Measurements from ENCODE around the gene KCNMA1.

DNA sequence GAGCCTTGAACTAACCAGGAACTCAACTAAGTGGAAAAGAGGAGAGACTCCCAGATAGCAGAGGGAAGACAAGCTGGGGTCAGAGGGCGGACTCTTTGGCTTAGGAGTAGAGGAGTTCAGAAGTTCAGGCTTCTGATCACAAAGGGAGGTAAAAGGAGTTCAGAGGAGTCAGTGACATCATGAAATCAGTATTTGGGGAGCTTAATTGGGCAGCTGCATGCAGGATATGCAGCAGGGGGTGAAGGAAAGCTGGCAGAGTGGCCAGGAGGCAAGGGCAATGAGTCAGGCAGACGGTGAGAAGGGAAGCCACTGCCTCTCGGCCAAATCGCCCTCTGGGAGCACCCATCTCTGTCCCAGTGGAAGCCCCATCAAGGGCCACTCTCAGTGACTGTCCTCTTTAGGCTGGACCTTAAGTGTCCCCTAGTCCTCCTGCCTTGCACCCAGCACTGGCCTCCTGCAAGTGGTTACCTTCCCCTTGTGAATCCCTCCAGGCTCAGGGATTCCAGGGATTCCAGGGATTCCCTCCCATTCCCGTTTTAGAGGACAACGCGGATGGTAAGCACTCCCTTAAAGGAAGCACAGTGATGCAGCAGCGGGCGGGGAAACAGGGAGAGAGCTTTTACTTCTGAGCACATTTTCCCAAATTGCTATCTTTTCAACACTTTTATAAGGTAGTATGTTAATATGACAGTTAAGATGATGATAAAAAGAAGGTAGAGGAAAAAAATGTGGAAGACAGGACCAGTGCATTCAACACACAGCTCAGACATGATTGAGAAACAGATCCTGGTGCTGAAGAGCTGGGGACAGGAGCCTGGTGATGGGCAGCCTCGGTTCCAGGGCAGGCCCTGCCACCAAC is 72.6 kb downstream of the KCNMA1 start:
- TF ChIP-seq, protein P1, sequence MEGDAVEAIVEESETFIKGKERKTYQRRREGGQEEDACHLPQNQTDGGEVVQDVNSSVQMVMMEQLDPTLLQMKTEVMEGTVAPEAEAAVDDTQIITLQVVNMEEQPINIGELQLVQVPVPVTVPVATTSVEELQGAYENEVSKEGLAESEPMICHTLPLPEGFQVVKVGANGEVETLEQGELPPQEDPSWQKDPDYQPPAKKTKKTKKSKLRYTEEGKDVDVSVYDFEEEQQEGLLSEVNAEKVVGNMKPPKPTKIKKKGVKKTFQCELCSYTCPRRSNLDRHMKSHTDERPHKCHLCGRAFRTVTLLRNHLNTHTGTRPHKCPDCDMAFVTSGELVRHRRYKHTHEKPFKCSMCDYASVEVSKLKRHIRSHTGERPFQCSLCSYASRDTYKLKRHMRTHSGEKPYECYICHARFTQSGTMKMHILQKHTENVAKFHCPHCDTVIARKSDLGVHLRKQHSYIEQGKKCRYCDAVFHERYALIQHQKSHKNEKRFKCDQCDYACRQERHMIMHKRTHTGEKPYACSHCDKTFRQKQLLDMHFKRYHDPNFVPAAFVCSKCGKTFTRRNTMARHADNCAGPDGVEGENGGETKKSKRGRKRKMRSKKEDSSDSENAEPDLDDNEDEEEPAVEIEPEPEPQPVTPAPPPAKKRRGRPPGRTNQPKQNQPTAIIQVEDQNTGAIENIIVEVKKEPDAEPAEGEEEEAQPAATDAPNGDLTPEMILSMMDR (IDR thresholded peaks at IDR 0.05; ENCODE audit: low read depth, low read length), result no peak
- no peak for TF ChIP-seq MYC (IDR thresholded peaks at IDR 0.05; ENCODE audit: low read depth, low read length)
- TF ChIP-seq, protein P2, sequence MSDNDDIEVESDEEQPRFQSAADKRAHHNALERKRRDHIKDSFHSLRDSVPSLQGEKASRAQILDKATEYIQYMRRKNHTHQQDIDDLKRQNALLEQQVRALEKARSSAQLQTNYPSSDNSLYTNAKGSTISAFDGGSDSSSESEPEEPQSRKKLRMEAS (IDR thresholded peaks at IDR 0.05; ENCODE audit: low read depth, low read length), result no peak

Data from NB4 (cell line).